Pons (tissue), 1 donor: ENCODE data around the gene PMEL.
"Not testable (repeated sequence)": the region's sequence is repeated elsewhere in the genome, so short reads cannot be mapped to it uniquely, and the experiment has no call there.

Source experiments
- DNase-seq: peaks from one replicate; pipeline ENCODE4 v3.0.0-alpha.2; 2016; ENCODE audit warnings: low spot score

Gene PMEL

DNA sequence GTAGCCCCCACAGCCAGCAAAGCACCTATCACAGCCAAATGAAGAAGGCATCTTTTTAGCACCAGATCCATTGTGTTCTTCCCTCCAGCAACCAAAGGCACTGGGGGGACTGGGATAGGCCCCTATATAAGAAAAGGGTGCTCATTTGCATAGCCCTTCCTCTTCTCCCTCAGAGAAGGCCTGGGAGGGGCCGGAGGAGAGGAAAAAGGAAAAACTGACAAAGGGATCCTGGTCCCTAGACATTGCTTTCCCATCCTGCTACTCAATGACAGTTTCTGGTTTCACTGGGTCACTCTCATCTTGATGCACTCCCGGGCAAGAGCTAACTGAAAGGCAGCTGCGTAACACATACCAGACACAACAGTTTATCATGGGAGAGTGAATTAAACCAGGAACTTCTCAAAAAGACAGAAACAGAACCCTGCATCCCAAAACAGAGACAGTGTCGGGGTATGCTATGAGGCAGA lies at the start of gene PMEL:
Gene PMEL (minus strand): TSS at position 102 of the 467 bp plus-strand sequence. CDS start 31 bp downstream, at position 71.
- no peak for DNase-seq

DNA sequence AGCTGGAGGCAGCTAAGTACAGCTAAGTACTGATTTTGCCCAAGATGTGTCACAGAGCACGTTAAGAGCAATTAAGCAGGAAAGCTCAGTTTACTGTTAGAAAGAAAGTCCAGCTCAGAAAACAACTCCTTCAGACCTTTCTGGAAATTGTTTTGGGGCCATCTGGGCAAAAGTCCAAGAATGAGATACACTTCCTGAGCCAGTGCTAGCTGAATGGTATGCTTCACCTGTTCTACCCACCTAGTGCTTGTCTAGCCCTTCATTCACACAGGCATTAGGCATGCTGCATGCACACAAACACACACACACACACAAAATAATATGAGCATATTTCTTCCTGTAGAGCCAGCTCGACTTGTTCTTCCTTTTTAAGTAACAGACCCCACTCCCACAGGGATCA lies 48.4 kb upstream of the PMEL start:
- DNase-seq, result no peak

DNA sequence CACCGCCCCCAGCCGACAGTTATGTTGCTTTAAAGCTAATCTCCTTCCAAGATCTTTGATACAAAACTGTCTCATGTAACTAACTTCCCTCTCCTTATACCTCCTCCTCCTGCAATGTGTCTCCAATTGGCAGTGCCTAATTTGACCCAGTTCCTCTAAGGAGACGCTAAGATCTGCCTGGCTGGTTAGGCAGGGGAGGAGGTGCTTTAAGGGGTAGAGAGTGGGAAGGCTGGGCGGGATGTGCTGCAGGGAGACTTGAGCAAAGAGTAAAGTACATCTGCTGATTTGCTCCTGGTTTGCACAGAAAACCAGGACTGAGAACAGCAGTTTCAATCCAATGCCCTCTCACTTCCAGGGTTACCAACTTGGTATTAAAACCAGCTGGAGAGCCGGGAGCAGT lies 47.6 kb upstream of the PMEL start:
- no peak for DNase-seq

DNA sequence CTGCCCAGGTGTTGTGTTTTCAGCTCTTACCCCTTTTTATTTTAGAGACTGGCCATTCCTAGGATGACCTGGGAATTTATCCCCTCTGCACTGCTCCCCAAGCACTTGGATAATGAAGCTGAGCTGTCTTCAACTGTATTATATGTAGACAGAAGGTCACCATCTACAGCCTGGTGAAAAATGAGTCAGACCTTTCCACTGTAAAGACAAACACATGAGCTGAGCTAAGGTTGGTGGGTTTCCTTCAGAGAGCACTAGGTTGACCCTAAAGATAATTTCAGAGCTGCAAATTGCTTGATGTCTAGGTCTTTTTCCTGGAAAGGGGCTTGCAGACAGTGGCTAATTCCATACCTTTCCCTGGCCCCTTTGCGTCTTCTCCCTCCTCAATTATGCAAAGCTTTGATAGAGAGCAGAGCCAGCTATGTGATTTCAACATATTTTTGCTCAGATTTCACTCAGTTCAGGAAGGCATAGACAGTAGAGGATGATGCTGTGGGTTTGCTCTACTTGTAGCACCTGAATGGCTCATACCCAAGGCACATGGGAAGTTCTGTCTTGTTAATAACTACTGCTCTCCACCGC lies 45.8 kb upstream of the PMEL start:
- DNase-seq, result no peak

DNA sequence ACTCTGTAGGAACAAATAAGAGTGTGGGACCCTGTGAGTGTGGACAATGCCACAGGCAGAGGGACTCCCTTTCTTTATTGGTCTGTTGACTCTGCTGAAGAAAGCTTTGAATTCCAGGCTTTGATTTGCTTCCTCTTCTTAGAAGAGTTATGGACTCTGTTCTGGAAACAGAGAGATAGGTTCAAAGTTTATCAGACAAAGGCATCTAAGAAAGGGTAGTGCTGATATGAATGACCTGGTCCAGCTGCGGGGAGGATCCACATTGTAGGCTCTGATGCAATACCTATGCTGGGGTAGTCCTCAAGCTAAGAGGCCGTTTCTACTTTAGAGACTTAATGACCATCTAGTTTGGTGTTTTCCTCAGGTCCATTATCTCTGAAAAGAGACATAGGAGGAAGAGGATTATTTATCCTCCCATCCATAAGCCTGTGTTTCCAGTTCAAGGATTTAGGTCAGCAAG lies 44.3 kb upstream of the PMEL start:
- no peak for DNase-seq

DNA sequence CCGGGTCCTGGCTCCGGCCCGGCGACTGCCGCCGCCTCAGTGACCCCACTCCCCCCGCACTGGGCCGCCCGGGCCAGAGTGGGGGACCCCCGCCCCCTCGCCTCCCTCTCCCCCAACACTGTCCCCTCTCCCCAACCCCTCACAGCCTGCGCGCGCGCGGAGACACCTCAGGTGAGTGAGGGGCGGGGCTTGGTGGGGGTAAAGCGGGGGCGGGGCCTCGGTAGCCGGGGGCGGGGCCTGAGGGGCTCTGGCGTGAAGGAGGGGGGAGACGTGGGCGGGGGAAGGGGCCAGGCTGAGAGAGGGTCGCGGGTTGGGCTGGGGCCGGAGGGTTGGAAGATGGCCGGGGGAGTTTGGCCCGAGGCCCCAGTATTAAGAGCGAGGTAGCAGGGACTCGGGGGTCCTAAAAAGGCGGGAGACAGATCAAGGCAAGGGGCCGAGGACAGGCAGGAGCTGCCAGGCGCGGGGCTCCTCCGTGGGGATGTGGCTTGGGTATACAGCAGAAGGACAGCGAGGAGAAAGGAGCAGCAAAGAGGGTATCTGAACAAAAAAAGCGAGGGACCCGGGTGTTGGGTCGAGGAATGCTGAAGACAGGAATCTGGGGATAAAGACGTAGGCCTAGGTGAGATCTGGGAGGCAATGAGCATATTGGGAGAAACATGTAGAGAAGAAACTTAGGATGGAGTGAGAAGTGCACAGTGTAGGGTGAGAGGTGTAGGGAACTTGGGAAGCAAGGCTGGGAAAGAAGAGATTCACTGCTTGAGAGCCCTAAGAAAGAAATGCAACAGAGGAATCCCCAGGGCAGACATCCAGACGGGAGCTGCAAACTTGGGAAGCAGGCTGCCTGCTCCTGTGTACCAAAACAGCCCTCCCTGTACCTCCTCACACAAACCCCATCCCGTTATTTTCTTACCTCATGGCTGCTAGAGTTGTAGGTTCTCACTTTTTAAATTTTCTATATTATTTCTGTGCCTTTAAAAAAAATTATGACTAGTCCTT lies 42.0 kb upstream of the PMEL start:
- peak; percentile 32 for DNase-seq

DNA sequence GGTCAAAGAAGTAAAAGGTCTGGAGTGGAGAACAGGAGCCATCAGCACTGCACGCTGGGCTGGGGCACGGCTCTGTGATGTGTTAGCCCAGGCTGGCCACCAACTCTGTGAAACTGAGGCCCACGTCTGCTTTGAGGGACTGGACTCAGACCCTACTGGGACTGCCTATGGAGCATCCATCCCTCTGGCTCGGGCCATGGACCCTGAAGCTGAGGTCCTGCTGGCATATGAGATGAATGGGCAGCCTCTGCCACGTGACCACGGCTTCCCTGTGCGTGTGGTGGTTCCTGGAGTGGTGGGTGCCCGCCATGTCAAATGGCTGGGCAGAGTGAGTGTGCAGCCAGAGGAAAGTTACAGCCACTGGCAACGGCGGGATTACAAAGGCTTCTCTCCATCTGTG lies 38.4 kb upstream of the PMEL start:
- DNase-seq, result no peak

DNA sequence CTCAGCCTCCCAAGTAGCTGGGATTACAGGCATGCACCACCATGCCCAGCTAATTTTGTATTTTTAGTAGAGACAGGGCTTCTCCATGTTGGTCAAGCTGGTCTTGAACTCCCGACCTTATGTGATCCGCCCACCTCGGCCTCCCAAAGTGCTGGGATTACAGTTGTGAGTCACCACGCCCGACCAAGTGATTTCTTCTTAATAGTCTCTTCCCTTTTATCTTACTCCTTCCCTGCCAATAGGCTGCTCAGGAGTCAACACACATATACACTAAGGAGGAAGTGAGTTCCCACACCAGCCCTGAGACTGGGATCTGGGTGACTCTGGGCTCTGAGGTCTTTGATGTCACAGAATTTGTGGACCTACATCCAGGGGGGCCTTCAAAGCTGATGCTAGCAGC lies 37.5 kb upstream of the PMEL start:
- not testable (repeated sequence) for DNase-seq

DNA sequence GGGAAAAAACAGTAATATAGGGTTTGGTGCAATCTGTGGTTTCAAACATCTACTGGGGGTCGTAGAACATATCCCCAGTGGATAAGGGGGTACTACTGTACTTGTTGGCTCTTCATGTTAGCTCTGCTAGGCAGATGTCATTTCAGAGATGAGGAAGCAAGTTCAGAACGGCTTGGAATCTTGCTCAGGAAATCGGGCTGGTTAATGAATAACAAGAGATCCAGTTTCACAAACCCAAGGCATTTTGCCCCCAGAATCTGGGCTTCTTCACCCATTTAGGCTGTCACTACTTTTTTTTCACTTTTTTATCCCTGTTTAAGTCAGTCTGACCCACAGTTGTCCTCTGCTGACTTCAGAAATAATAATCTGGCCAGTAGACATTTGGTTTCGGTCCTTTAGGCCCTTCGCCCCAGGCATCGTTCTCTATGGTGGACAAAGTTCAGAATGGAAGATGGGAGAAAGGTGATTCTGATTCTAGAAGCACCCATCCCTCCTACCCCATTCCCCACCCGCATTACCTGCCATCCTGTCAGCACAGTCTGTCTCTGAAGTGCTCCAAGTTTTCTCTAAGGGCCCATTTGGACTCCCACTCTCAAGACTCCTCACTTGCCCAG lies 35.8 kb upstream of the PMEL start:
- DNase-seq, result no peak

DNA sequence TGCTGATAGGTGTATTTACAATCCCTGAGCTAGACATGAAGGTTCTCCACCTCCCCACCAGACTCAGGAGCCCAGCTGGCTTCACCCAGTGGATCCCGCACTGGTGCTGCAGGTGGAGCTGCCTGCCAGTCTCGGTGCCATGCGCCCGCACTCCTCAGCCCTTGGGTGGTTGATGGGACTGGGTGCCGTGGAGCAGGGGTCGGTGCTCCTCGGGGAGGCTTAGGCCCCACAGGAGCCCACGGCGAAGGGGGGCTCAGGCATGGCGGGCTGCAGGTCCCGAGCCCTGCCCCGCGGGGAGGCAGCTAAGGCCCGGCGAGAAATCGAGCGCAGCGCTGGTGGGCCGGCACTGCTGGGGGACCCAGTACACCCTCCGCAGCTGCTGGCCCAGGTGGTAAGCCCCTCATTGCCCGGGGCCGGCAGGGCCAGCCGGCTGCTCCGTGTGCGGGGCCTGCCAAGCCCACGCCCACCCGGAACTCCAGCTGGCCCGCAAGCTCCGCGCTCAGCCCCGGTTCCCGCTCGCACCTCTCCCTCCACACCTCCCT lies 34.2 kb upstream of the PMEL start:
- DNase-seq, result not testable (repeated sequence)

DNA sequence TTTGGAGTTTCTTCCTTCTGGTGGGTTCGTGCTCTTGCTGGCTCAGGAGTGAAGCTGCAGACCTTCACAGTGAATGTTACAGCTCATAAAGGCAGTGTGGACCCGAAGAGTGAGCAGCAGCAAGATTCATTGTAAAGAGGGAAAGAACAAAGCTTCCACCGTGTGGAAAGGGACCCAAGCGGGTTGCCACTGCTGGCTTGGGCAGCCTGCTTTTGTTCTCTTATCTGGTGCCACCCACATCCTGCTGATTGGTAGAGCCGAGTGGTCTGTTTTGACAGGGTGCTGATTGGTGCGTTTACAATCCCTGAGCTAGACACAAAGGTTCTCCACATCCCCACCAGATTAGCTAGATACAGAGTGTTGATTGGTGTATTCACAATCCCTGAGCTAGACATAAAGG lies 33.7 kb upstream of the PMEL start:
- not testable (repeated sequence) for DNase-seq

DNA sequence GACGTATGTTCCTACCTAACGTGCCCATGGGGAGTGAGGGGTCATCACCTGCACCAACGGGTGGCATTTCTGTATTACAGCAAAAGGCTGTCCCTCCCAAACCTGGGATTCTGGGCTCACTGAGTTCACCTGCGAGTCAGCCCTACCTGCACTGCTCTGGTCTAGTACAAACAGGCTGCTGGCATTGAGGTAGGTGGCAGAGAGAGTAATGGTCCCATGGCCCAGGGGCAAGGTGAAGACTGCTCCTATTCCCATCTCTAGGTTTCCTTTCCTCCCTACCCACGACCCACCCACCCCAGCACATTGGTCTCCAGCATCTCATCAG lies 31.7 kb upstream of the PMEL start:
- DNase-seq, result no peak

DNA sequence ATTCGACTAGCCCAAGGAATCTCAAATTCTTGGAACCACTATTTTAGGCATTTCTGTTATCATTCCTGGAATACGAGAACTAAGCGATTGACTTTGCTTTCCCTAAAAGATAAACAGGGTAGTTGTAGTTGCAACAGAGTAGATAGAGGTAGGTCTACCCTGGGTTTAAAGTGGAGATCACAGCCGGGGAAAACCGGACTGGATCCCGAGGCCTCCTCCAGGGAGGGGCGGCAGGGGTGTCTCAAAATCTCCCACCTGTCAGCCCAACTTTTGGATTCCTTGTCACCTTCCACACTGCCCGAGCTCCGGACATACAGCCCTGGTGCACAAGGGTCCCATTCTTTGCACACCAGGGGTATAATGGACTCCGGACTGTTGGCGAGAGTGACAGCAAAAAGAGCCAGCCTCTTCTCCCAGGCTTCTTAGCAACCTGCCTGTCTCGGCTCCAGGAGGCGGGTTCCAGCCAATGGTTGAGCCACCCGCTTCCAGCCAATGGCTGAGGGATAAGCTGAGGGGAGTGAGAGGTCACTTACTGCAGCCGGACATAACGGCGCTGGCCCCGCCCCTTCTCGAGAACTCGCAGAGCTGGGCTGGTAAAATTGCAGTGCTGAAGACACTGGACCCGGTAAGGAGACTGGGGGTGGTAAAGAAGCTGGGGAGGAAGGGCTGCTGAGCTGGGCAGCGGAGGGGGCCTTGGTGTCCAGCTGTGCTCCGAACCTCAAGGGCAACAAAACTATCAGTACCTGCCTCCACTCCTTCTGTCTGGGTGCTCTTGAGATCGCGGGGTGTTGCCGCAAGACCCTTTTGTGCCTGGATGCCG lies 31.1 kb upstream of the PMEL start, which contains the start of gene SUOX:
Gene SUOX (plus strand): TSS at position 562 of the 820 bp plus-strand sequence. CDS start 4,946 bp downstream, outside the sequence.
- peak; percentile 99 for DNase-seq

DNA sequence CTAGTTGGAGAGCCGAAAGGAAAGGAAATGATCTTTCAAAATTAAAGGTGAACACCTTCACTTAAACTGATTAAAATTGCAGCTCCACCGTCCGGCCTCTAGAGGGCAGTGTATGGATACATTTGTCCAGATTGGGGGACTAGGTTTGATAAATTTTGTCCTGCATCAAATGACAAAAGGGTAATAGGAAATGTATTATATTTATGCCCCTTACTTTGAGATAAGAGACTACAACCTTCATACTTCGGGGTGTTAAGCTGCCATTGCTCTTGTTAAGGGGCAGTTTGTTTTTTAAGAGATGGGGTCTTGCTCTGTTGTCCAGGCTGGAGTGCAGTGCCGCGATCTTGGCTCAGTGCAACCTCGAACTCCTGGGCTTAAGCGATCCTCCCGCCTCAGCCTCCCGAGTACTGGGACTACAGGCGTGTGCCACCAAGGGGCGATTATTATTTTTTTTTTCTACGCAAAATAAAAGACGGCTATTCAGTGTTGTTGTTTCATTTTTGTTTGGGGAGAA lies 30.4 kb upstream of the PMEL start:
- peak; percentile 83 for DNase-seq

DNA sequence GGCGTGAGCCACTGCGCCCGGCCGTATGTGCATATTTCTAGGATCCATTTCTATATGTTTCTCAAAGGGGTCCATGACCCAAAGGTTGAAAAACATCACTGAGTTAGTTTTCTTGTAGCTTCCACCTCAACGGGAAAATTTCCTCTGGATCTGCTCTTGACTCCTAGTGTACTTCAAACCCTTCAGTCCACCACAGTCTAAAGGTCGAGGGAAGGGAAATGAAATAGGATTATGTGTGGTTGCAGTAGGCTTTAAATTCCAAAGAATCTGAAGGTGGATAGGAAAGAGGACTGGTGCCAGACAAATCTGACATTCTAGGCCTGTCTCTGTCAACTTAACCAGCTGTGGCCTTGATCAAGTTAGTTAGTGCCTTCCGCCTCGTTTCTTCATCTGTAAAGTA lies 29.5 kb upstream of the PMEL start:
- DNase-seq, result no peak

DNA sequence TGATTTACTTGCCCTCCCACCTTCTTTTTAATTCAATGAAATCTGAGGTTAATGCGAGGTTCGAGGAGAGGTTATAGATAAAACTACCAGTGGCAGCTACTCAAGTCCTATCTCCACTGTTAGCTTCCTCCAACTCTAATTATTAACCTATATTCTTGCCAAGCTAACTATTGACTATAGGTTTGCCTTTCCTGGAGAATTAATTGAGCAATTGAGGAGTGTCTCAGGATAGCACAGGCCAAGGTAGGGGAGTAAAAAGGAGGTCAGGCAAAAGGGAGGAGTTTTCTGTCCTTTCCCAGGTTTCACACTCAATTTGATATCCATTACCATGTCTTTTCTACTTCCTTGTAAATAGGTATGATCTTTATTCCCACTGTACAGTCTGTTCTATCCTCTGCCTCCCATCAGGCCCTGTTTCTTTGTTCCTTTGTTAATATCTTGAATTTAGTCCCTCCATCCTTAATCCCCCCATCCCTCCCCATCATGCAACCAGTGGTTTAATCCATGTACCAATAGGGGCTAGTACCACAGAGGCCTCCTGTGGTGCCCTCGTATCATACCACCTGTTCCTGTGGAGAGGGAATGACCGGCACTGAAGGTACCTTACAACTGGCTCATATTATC lies 27.5 kb upstream of the PMEL start:
- DNase-seq, result no peak

DNA sequence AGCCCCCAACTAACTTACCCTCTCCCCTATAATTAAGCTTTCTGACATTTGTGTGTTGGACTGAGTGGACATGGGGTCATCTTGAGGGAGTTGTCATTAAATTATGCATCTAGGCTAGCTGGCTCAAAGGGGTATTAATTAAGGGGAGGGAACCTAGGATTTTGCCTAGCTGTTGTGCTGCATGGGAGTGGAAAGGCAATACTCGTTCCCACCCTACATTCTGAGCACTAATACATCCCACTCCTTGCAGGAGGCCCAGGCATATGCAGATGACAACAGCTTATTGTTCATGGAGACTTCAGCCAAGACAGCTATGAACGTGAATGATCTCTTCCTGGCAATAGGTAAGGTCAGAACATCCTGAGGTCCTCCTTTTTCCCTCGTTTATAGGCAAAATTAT lies 25.3 kb upstream of the PMEL start:
- DNase-seq, result no peak

DNA sequence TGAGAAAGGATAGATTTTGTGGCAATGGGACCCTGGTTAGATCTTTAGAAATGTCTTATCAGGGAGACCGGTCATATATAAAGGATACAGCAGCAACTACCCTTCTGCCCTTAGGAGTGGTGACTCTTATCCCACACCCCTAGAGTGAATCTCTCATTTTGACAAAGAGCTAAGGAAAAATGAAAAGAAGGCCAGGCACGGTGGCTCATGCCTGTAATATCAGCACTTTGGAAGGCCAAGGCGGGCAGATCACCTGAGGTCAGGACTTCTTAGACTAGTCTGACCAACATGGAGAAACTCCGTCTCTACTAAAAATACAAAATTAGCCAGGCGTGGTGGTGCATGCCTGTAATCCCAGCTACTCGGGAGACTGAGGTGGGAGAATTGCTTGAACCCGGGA lies 20.1 kb upstream of the PMEL start:
- not testable (repeated sequence) for DNase-seq

DNA sequence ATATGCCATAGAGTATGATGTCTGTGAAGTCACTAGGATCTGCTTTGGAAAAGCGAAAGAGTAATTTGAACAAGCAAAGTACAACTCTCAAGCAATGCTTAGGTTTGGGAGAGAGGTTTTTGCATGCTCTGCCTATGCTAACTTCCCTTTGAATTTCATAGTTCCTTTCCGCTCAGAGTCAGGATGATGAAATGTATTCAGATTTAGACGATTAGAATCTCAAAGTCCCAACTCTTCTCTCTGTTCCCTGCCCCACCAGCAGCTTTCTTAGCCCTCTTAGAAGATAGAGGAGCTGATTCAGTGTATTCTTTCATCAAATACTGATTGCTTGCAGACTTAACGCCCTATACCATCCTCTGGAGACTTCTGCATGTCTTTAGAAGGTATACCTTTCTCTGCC lies 19.5 kb upstream of the PMEL start:
- no peak for DNase-seq

DNA sequence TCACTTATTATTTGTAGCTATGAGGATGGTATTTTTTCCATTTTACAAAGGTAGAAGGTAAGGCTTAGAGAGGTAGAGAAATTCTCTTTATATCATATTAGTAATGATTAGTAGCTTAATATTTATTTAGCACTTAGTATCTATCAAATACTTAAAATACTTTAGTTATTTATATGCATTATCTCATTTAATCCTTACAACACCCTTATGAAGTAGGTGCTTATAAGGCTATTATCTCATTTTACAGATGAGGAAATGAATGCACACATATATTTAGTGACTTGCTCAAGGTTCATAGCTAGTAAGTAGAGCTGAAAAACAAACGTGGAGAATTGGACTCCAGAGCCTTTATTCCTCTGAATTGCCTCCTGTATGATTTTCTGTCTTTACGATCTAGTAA lies 19.0 kb upstream of the PMEL start:
- no peak for DNase-seq
